Nasal cavity respiratory epithelium epithelial cell of viscerocranial mucosa (primary cell): ENCODE data around the gene PRM1. TPM values are rescaled to one million over a fixed set of nuclear protein-coding genes. Genes with fewer than 3 reads are reported as not detected.

ENCODE experiments used
- total RNA-seq: library from RNA; depleted of rRNA; stranded (reverse); fragments of >200 nt; gene quantifications from 2 replicates; pipeline ENCODE4 v1.2.3, GENCODE V29; 2014

Gene PRM1, protein sequence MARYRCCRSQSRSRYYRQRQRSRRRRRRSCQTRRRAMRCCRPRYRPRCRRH
- not detected in 2 replicates for total RNA-seq

DNA sequence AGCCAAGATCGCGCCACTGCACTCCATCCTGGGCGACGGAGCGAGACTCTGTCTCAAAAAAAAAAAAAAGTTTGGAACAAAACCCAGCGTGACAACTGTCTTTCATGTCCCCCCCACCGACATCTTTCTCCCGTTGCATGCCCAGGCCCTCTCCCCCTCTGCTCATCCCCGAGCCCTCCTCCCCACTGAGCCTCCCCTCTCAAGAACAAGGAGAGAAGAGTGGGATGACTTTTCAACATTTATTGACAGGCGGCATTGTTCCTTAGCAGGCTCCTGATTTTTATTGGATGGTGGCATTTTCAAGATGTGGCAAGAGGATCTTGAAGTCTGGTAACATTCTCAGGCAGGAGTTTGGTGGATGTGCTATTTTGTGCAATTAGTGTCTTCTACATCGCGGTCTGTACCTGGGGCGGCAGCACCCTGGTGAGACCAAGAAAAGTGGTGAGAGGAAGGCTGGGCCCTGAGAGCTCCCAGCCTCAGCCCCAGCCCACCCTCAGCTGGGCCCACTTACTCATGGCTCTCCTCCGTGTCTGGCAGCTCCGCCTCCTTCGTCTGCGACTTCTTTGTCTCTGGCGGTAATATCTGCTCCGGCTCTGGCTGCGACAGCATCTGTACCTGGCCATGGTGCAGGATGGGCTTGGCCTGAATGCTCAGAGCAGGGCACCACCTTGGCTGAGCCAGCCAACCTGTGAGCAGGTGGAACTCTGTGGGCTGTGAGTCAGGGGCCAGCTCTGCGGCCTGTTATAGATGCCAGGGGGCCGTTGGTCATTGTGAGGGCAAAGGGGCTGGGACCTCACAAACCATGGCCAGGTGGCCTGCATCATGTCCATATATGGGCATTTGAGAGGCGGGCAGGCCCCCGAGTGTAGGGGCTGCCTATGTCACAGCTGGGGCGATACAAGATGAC, at the start of gene PRM1:
TSS of gene PRM1 (minus strand) at position 715 of the 907 bp plus-strand sequence. CDS start at position 623, 92 bp downstream.

GRCh38 chr16:11276143-11276895, 4.8 kb downstream of the PRM1 start, which contains the start of gene PRM2:
Gene PRM2, minus strand, starts transcription at chr16:11276480. Its CDS starts 110 bp downstream, at chr16:11276370.

DNA sequence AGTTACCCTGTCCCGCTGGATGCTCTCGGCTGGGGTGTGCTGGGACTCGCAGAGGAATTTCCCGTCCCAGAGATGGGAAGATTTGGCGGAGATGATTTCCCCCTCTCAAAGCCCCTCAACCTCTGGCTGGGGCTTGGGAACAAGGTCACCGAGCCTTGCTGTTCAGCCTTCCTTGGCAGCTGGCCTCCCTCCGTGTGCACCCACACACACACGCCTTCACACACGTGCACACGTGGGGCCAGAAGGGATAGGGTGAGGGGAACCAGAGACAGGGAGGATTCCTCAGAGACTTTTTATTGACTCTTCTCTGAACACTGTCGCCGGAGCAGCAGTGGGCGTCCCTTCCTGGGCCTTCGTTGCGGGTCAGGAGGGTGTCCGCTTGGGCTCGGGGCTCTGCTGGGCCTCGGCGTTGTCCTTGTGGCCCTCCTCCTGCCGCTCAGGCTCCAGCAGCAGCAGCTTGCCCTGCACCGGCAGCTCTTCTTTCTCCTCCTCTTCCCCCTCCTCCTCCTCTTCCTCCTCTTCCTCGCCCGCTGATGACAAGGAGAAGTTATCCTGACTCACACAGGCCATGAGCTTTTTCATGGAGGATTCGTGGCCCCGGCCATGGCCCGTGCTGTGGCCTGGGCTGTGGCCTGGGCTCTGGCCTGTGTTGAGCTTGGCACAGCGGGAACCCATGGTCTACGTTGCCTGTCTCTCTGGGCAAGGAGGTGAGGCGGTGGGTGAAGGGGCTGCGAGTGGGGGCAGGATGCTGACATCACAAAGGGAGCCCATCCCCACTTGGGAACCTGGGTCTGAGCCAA, 8.0 kb downstream of the PRM1 start, which contains the start of gene PRM3:
TSS of gene PRM3 (minus strand) at position 709 of the 800 bp plus-strand sequence. CDS start at position 675, 34 bp downstream.

DNA sequence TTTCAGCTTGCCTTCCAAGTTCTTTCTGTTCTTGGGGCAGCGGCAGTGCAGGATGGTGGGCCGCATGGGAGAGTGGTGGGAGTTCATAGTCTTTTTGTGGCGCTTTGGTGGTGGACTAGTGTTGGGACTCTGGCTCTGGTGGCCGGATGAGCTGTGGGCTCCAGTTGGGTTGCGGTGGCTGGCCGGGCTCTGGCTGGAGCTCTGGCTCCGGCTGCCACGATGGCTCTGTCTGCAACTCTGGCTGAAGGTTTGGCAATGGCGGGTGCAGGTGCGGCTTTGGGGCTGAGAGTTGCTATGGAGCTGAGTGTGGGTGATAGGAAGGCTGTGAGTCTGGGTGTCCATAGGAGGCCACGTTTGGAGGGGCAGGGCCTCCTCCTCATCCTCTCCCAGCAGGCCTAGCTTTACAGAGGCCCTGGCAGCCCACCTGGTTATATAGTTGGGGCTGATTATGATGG, 12.2 kb downstream of the PRM1 start, which contains the start of gene TNP2:
TSS of gene TNP2 (minus strand) at position 405 of the 455 bp plus-strand sequence. CDS start at position 342, 63 bp downstream.

DNA sequence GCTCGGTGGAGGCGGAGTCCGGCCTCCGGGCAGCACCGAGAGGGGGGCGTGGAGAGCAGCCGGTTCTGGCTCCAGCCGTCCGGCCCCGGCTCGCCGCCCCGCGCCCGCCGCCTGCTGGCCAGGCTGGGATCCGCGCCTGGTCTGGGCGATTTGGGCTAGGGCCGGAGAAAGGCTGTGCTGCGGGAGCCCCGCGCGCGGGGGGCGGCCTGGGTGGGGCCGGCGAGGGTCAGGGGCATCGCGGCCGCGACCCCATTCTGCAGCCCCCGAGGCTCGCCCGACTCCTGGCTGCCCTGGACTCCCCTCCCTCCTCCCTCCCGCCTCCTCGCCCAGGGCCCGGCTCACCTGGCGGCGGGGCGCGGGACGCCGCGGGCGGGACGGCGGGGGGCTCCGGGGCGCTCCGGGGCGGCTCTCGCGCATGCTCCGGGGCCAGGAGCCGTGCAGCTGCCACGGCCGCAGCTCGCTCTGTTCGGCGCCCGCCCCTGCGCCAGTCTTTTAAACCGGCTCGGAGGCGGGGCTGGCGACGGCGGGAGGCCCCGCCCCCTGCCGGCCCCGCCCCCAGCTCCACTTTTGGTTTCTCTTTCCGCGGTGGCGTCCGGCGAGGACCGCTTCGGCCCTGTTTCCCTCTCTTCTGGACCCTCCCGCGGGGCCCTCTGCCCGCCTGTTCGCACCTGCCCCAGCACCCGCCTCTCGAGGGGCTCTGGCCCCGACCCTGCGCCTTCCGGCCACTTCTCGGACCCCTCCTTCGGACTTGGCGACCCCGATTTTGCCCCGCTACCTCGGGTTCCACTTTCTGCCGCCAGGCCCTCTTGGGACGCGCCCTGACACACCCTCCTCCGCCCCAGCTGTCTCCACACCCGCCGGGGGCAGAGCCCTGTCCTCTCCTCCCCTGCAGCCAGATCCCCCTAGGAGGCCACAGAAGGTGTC, 25.1 kb downstream of the PRM1 start, which contains the start of gene SOCS1:
TSS of gene SOCS1 (minus strand) at position 468 of the 924 bp plus-strand sequence. CDS start 726 bp downstream, outside the sequence.

Other genes starting within 250 kb of the PRM1 start
- gene SOCS1, start 25.1 kb downstream of the PRM1 start, total RNA-seq: 1.4 and 1.9 TPM in 2 replicates
- not detected in 2 replicates for gene TNP2, start 12.0 kb downstream of the PRM1 start, total RNA-seq
- not detected in 2 replicates for gene PRM3, start 7.7 kb downstream of the PRM1 start, total RNA-seq
- not detected in 2 replicates for gene PRM2, start 4.8 kb downstream of the PRM1 start, total RNA-seq
- 2.4 and 2.5 TPM in 2 replicates for gene RMI2, start 64.1 kb upstream of the PRM1 start, total RNA-seq